ENCODE data around the gene NFILZ. TPM values are rescaled to one million over a fixed set of nuclear protein-coding genes. Genes with fewer than 3 reads are reported as not detected.

Gene NFILZ
- total and polyA plus RNA-seq, 2 of the 8 experiments (the other 6 are each of a cell fraction or from before 2014, with no cell fraction given), result not detected

DNA sequence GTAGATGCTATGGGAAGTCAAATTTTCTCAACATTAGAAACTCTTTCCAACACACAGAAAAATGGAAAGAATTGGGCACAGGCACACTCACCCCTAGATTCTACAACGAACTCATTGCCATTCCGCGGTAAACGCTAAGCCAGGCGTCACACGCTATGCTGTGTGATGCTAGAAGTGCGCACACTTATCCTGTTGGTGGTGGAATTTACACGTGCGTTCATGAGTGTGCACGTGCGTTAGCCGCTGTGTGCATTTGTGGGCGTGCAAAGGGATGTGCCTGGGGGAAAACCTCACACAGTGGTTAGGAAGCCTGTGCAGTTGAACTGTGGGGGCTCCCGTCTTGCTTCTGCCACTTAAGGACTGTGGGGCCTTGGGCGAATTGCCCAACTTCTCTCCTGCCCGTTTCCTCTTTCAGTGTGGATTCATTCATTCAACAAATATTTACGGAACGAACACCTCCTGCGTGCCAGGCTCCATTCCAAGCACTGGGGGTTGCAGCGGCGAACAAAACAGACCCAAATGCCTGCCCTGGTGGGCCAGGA is 7.7 kb downstream of the NFILZ start (continued):
- TF ChIP-seq ASH2L (IDR thresholded peaks at IDR 0.05; ENCODE audit: low read length) (no peak), KDM1A (IDR thresholded peaks at IDR 0.05; ENCODE audit: borderline replicate concordance, low read length) (no peak), GABPA (IDR thresholded peaks at IDR 0.05; ENCODE audit: borderline replicate concordance, insufficient read depth, low read length) (no peak), HDAC6 (IDR thresholded peaks at IDR 0.05; ENCODE audit: low read depth, low read length) (no peak), PHF8 (conservative IDR thresholded peaks at IDR 0.05; ENCODE audit: low read depth, low read length) (no peak), ZNF274 (IDR thresholded peaks at IDR 0.05; ENCODE audit: borderline replicate concordance, extremely low read depth, low read length) (no peak), CBX8 (IDR thresholded peaks at IDR 0.05; ENCODE audit: borderline replicate concordance, low read depth, low read length) (no peak)

All from H1 (cell line).